Hepatocyte (in vitro differentiated cells): Measurements from ENCODE around the gene ZMYM2. TPM values are rescaled to one million over a fixed set of nuclear protein-coding genes. Genes with fewer than 3 reads are reported as not detected.

Experiments
- DNase-seq: peaks from one replicate; pipeline ENCODE4 v3.0.0-alpha.2; 2016; ENCODE audit warnings: low spot score
- H2AFZ ChIP-seq: fragments of 200-600 bp; sonication (generic); 2 replicates; pipeline ENCODE4 v1.6.0; 2016; ENCODE audit warnings: antibody characterized with exemption, mild to moderate bottlenecking
- H3K27ac ChIP-seq: fragments of 200-600 bp; sonication (generic); 2 replicates; pipeline ENCODE4 v1.5.1; 2016; ENCODE audit warnings: mild to moderate bottlenecking
- H3K27me3 ChIP-seq: fragments of 200-600 bp; sonication (generic); 2 replicates; pipeline ENCODE4 v1.6.1; 2016
- H3K36me3 ChIP-seq: fragments of 200-600 bp; sonication (generic); replicated peaks from 2 replicates; pipeline ENCODE4 v1.5.1; 2016; ENCODE audit warnings: low read depth; ENCODE audit not compliant: insufficient read depth
- H3K4me1 ChIP-seq: fragments of 200-600 bp; sonication (generic); 2 replicates; pipeline ENCODE4 v1.5.1; 2016; ENCODE audit warnings: mild to moderate bottlenecking, moderate library complexity; ENCODE audit not compliant: insufficient read depth
- H3K4me2 ChIP-seq: fragments of 200-600 bp; sonication (generic); 2 replicates; pipeline ENCODE4 v1.6.0; 2016
- H3K4me3 ChIP-seq: fragments of 200-600 bp; sonication (generic); 2 replicates; pipeline ENCODE4 v1.5.1; 2016; ENCODE audit warnings: mild to moderate bottlenecking
- H3K79me2 ChIP-seq: fragments of 200-600 bp; sonication (generic); 2 replicates; pipeline ENCODE4 v1.6.0; 2017; ENCODE audit warnings: mild to moderate bottlenecking
- H3K9me2 ChIP-seq: fragments of 200-600 bp; sonication (generic); replicated peaks from 2 replicates; pipeline ENCODE4 v1.6.0; 2017; ENCODE audit warnings: mild to moderate bottlenecking; ENCODE audit not compliant: insufficient read depth
- H3K9me3 ChIP-seq: fragments of 200-600 bp; sonication (generic); 2 replicates; pipeline ENCODE4 v1.5.1; 2016; ENCODE audit warnings: low read depth, mild to moderate bottlenecking
- H4K20me1 ChIP-seq: fragments of 200-600 bp; sonication (generic); 2 replicates; pipeline ENCODE4 v1.6.0; 2016; ENCODE audit warnings: mild to moderate bottlenecking; ENCODE audit not compliant: insufficient read depth, poor library complexity, severe bottlenecking
- EZH2 ChIP-seq: fragments of 200-600 bp; sonication (generic); IDR thresholded peaks from 2 replicates; pipeline ENCODE4 v1.6.1; 2016; ENCODE audit warnings: antibody characterized with exemption, mild to moderate bottlenecking, borderline replicate concordance
- EZH2phosphoT487 ChIP-seq: fragments of 200-600 bp; sonication (generic); IDR thresholded peaks from one replicate; pipeline ENCODE4 v1.6.1; 2018; ENCODE audit warnings: antibody characterized with exemption, mild to moderate bottlenecking, low read depth, moderate library complexity; ENCODE audit not compliant: unreplicated experiment, severe bottlenecking
- WGBS: methylation state at CpG from one replicate; pipeline ENCODE4 v1.1.6; 2016; ENCODE audit warnings: low lambda C conversion rate; ENCODE audit errors: missing lambda C conversion rate; 5-methylcytosine and 5-hydroxymethylcytosine counted together
- polyA plus RNA-seq: library from polyadenylated mRNA; unstranded; fragments of >200 nt; fragmentation: Nextera tagmentation; extraction: Ambion mirVana; gene quantifications from 2 replicates; pipeline ENCODE4 v1.2.1, GENCODE V29; 2016
- total RNA-seq: library from RNA; depleted of rRNA; stranded (reverse); fragments of >200 nt; gene quantifications from 2 replicates; pipeline ENCODE4 v1.2.3, GENCODE V29; 2014
- TF ChIP-seq, protein P1 (sequence below): fragments of 200-600 bp; sonication (generic); IDR thresholded peaks from 2 replicates; pipeline ENCODE4 v1.5.1; 2016; ENCODE audit warnings: antibody characterized with exemption, mild to moderate bottlenecking; ENCODE audit not compliant: poor library complexity

ZMYM2 gene
- total and polyA plus RNA-seq, 2 experiments from 2014 or later: 25.2 to 91.1 TPM

GRCh38 chr13:20101467-20102316, 143.2 kb downstream of the ZMYM2 start:
- no peaks in the 10 kb centered on the region for H3K9me2 ChIP-seq
- no peak overlapping the region for H3K4me3 ChIP-seq
- DNase-seq: no peak
- H3K4me2 ChIP-seq: no peak overlapping the region
- no peaks in the 10 kb centered on the region for H3K9me3 ChIP-seq
- 73% methylated on average over 8 of the region's 8 CpGs for WGBS
- H3K27ac ChIP-seq: no peak overlapping the region
- no peaks in the 10 kb centered on the region for H4K20me1 ChIP-seq
- H3K79me2 ChIP-seq: no peaks in the 10 kb centered on the region
- no peaks in the 10 kb centered on the region for H3K36me3 ChIP-seq
- H2AFZ ChIP-seq: no peak overlapping the region
- H3K4me1 ChIP-seq: no peaks in the 10 kb centered on the region
- TF ChIP-seq, protein P1, sequence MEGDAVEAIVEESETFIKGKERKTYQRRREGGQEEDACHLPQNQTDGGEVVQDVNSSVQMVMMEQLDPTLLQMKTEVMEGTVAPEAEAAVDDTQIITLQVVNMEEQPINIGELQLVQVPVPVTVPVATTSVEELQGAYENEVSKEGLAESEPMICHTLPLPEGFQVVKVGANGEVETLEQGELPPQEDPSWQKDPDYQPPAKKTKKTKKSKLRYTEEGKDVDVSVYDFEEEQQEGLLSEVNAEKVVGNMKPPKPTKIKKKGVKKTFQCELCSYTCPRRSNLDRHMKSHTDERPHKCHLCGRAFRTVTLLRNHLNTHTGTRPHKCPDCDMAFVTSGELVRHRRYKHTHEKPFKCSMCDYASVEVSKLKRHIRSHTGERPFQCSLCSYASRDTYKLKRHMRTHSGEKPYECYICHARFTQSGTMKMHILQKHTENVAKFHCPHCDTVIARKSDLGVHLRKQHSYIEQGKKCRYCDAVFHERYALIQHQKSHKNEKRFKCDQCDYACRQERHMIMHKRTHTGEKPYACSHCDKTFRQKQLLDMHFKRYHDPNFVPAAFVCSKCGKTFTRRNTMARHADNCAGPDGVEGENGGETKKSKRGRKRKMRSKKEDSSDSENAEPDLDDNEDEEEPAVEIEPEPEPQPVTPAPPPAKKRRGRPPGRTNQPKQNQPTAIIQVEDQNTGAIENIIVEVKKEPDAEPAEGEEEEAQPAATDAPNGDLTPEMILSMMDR: no peak
- TF ChIP-seq EZH2 (no peak), EZH2phosphoT487 (no peak)
- peaks cover 6% of the 10 kb centered on the region for H3K27me3 ChIP-seq

DNA sequence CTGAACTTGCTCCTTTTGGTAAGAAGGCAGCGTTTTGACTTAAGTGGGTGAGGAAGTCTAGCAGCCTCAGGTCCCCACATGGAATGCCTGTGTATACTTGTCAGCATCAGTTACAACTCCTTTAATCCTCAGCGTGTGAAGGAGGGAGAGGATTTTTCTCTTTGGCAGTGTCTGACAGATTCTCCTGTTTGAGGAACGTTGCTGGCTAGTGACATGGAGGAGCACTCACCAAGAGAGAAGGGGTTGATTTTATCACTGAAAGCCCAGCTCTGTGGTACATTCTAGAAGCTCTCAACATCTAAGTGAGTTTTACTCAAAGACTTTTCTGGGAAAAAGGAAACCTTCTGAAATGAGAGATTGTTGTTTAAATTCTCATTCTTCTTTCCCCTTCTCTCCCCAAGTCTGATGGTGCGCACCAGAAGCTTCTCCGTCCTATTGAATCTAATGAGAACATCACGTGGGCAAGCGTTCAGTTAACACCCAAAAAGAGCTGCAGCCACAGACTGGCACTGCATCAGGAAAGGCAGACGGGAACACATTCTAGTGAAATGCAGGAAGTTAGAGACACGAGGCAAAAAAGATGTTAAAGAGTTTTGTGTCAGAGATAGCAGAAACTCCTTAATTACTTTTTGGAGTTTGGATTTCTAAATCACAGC, 144.1 kb downstream of the ZMYM2 start:
- Histone ChIP-seq H3K27ac (no peak overlapping the region), H3K9me3 (no peaks in the 10 kb centered on the region), H3K4me1 (no peaks in the 10 kb centered on the region), H3K9me2 (no peaks in the 10 kb centered on the region), H2AFZ (no peak overlapping the region), H3K36me3 (no peaks in the 10 kb centered on the region), H3K79me2 (no peaks in the 10 kb centered on the region), H3K4me3 (no peak overlapping the region), H4K20me1 (no peaks in the 10 kb centered on the region), H3K4me2 (no peak overlapping the region), H3K27me3 (peaks cover 6% of the 10 kb centered on the region)
- DNase-seq: no peak
- TF ChIP-seq, protein P1: no peak
- no peak for TF ChIP-seq EZH2phosphoT487
- TF ChIP-seq EZH2: no peak
- 65% methylated on average over 9 of the region's 9 CpGs for WGBS

- Histone ChIP-seq H3K9me3 (no peaks in the 10 kb centered on the region), H3K79me2 (no peaks in the 10 kb centered on the region), H3K27ac (no peak overlapping the region), H3K9me2 (no peaks in the 10 kb centered on the region), H3K4me1 (no peaks in the 10 kb centered on the region), H3K4me3 (no peak overlapping the region), H4K20me1 (no peaks in the 10 kb centered on the region), H2AFZ (no peak overlapping the region), H3K27me3 (peaks cover 6% of the 10 kb centered on the region), H3K4me2 (no peak overlapping the region), H3K36me3 (no peaks in the 10 kb centered on the region)
- no peak for DNase-seq
- TF ChIP-seq EZH2 (no peak), EZH2phosphoT487 (no peak)
- TF ChIP-seq, protein P1: no peak
- WGBS: 94% methylated on average over 13 of the region's 13 CpGs
Observed at GRCh38 chr13:20105161-20105689, 146.7 kb downstream of the ZMYM2 start.
